ENCODE data around the gene GPR153. TPM values are rescaled to one million over a fixed set of nuclear protein-coding genes. Genes with fewer than 3 reads are reported as not detected.

GPR153 gene
- total and polyA plus RNA-seq, 10 donors: 2.1 to 26.6 (median 12.4) TPM

GRCh38 chr1:6287431-6287886 is 26.6 kb upstream of the GPR153 start:
- H3K4me3 ChIP-seq: no peak overlapping the region
- intact Hi-C loops (cut with DNase I; ENCODE audit: low total_unique reads): no loop called here
- H3K9me3 ChIP-seq: no peaks in the 10 kb centered on the region
- TF ChIP-seq CTCF (IDR thresholded peaks at IDR 0.05 in 8 of 11, conservative IDR thresholded peaks at IDR 0.05 in 3 of 11) (no peak), POLR2AphosphoS5 (IDR thresholded peaks at IDR 0.05) (no peak), POLR2A (IDR thresholded peaks at IDR 0.05) (no peak)
- H3K27me3 ChIP-seq (replicated peaks in 1 of 7): no peaks in the 10 kb centered on the region
- H3K27ac ChIP-seq: no peak overlapping the region
- peaks cover 0 to 12% (median 2%) of the 10 kb centered on the region in 6 donors for H3K4me1 ChIP-seq
- peaks cover 0 to 4% (median 0%) of the 10 kb centered on the region in 6 donors for H3K36me3 ChIP-seq
- 85 to 95% (median 93%) methylated on average over 10 of the region's 10 CpGs for WGBS, 5 donors
- DNase-seq: no peak

- TF ChIP-seq POLR2A (IDR thresholded peaks at IDR 0.05): no peak
- no peak for TF ChIP-seq POLR2AphosphoS5 (IDR thresholded peaks at IDR 0.05)
- TF ChIP-seq CTCF (IDR thresholded peaks at IDR 0.05 in 8 of 11, conservative IDR thresholded peaks at IDR 0.05 in 3 of 11): no peak
- DNase-seq: no peak
- Histone ChIP-seq H3K4me3 (no peak overlapping the region), H3K36me3 (peaks cover 0 to 1% (median 0%) of the 10 kb centered on the region in 6 donors), H3K4me1 (peaks cover 0 to 16% (median 4%) of the 10 kb centered on the region in 6 donors), H3K27ac (no peak overlapping the region), H3K9me3 (no peaks in the 10 kb centered on the region), H3K27me3 (replicated peaks in 1 of 7) (no peaks in the 10 kb centered on the region)
- WGBS, 5 donors: 87 to 95% (median 91%) methylated on average over 8 to 13 of the region's 13 CpGs
- intact Hi-C loops (cut with DNase I; ENCODE audit: low total_unique reads): no loop called here
These were observed 26.1 kb upstream of the GPR153 start for GRCh38 chr1:6287029-6287428.

- Histone ChIP-seq H3K9me3 (no peaks in the 10 kb centered on the region), H3K36me3 (no peaks in the 10 kb centered on the region), H3K27ac (no peak overlapping the region), H3K27me3 (replicated peaks in 1 of 7) (no peaks in the 10 kb centered on the region), H3K4me1 (peaks cover 0 to 24% (median 7%) of the 10 kb centered on the region in 6 donors), H3K4me3 (no peak overlapping the region)
- DNase-seq: no peak
- 91 to 100% (median 92%) methylated on average over 4 to 8 of the region's 8 CpGs for WGBS, 5 donors
- intact Hi-C loops (cut with DNase I; ENCODE audit: low total_unique reads): no loop called here
- no peak for TF ChIP-seq CTCF (IDR thresholded peaks at IDR 0.05 in 8 of 11, conservative IDR thresholded peaks at IDR 0.05 in 3 of 11)
- TF ChIP-seq POLR2A (IDR thresholded peaks at IDR 0.05): no peak
- TF ChIP-seq POLR2AphosphoS5 (IDR thresholded peaks at IDR 0.05): no peak
These were observed 25.4 kb upstream of the GPR153 start for GRCh38 chr1:6286266-6286665.

GRCh38 chr1:6285336-6285735 is 24.4 kb upstream of the GPR153 start:
- Histone ChIP-seq H3K4me3 (no peak overlapping the region), H3K9me3 (no peaks in the 10 kb centered on the region), H3K27me3 (replicated peaks in 1 of 7) (no peaks in the 10 kb centered on the region), H3K27ac (no peak overlapping the region), H3K4me1 (peaks cover 0 to 24% (median 12%) of the 10 kb centered on the region in 6 donors), H3K36me3 (no peaks in the 10 kb centered on the region)
- TF ChIP-seq CTCF (IDR thresholded peaks at IDR 0.05 in 8 of 11, conservative IDR thresholded peaks at IDR 0.05 in 3 of 11): no peak
- TF ChIP-seq POLR2A (IDR thresholded peaks at IDR 0.05): no peak
- TF ChIP-seq POLR2AphosphoS5 (IDR thresholded peaks at IDR 0.05): no peak
- 74 to 92% (median 91%) methylated on average over 6 to 11 of the region's 11 CpGs for WGBS, 5 donors
- intact Hi-C loops (cut with DNase I; ENCODE audit: low total_unique reads): no loop called here
- DNase-seq: no peak
